ENCODE results near the gene KLHL9. TPM values are rescaled to one million over a fixed set of nuclear protein-coding genes. Genes with fewer than 3 reads are reported as not detected.

KLHL9 gene
- total and polyA plus RNA-seq, 2 of the 13 experiments (the other 11 are each of a cell fraction or from before 2014, with no cell fraction given) = 8.7 to 17.7 TPM

- TF ChIP-seq, protein P1, sequence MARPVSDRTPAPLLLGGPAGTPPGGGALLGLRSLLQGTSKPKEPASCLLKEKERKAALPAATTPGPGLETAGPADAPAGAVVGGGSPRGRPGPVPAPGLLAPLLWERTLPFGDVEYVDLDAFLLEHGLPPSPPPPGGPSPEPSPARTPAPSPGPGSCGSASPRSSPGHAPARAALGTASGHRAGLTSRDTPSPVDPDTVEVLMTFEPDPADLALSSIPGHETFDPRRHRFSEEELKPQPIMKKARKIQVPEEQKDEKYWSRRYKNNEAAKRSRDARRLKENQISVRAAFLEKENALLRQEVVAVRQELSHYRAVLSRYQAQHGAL (CRISPR knock-in tag; IDR thresholded peaks at IDR 0.05; ENCODE audit: not compliant biosample characterization) = no peak
- TF ChIP-seq ZNF20 (CRISPR knock-in tag; IDR thresholded peaks at IDR 0.05) (no peak), ATF6 (CRISPR knock-in tag; conservative IDR thresholded peaks at IDR 0.05) (no peak), ZNF660 (CRISPR knock-in tag; IDR thresholded peaks at IDR 0.05; ENCODE audit: borderline replicate concordance, low read depth) (no peak), SOX13 (IDR thresholded peaks at IDR 0.05) (no peak), SOX13 (CRISPR knock-in tag; conservative IDR thresholded peaks at IDR 0.05 in 1 of 2, IDR thresholded peaks at IDR 0.05 in 1 of 2) (no peak), ZNF354B (CRISPR knock-in tag; IDR thresholded peaks at IDR 0.05) (no peak), ZNF562 (CRISPR knock-in tag; IDR thresholded peaks at IDR 0.05; ENCODE audit: borderline replicate concordance) (no peak), ZNF7 (CRISPR knock-in tag; IDR thresholded peaks at IDR 0.05) (no peak), ZFP36L1 (CRISPR knock-in tag; IDR thresholded peaks at IDR 0.05) (no peak), CAMTA2 (CRISPR knock-in tag; IDR thresholded peaks at IDR 0.05; ENCODE audit: borderline replicate concordance) (peak; percentile 71; the same call in 1 of the 2 replicates)
- TF ChIP-seq, protein P2, sequence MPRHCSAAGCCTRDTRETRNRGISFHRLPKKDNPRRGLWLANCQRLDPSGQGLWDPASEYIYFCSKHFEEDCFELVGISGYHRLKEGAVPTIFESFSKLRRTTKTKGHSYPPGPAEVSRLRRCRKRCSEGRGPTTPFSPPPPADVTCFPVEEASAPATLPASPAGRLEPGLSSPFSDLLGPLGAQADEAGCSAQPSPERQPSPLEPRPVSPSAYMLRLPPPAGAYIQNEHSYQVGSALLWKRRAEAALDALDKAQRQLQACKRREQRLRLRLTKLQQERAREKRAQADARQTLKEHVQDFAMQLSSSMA (CRISPR knock-in tag; IDR thresholded peaks at IDR 0.05) = no peak; the same call in 1 of the 2 replicates
- TF ChIP-seq, protein P3, sequence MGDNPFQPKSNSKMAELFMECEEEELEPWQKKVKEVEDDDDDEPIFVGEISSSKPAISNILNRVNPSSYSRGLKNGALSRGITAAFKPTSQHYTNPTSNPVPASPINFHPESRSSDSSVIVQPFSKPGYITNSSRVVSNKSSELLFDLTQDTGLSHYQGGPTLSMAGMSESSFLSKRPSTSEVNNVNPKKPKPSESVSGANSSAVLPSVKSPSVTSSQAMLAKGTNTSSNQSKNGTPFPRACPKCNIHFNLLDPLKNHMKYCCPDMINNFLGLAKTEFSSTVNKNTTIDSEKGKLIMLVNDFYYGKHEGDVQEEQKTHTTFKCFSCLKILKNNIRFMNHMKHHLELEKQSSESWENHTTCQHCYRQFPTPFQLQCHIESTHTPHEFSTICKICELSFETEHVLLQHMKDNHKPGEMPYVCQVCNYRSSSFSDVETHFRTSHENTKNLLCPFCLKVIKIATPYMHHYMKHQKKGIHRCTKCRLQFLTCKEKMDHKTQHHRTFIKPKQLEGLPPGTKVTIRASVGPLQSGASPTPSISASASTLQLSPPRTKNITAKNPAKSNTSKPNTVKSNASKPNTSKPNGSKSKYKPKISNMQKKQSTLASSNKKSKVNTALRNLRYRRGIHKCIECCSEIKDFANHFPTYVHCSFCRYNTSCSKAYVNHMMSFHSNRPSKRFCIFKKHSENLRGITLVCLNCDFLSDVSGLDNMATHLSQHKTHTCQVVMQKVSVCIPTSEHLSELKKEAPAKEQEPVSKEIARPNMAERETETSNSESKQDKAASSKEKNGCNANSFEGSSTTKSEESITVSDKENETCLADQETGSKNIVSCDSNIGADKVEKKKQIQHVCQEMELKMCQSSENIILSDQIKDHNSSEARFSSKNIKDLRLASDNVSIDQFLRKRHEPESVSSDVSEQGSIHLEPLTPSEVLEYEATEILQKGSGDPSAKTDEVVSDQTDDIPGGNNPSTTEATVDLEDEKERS (CRISPR knock-in tag; IDR thresholded peaks at IDR 0.05) = peak; percentile 72; the same call in 1 of the 2 replicates
- TF ChIP-seq, protein P4, sequence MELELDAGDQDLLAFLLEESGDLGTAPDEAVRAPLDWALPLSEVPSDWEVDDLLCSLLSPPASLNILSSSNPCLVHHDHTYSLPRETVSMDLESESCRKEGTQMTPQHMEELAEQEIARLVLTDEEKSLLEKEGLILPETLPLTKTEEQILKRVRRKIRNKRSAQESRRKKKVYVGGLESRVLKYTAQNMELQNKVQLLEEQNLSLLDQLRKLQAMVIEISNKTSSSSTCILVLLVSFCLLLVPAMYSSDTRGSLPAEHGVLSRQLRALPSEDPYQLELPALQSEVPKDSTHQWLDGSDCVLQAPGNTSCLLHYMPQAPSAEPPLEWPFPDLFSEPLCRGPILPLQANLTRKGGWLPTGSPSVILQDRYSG (CRISPR knock-in tag; IDR thresholded peaks at IDR 0.05) = 0 out of 2 replicates have a peak, but pooled peaks have one; percentile 82
Observed at GRCh38 chr9:21334701-21335632, at the start of gene KLHL9 (continued).

All from HepG2 (cell line).